GM12878 (cell line): ENCODE measurements around the gene TMEM236. TPM values are rescaled to one million over a fixed set of nuclear protein-coding genes. Genes with fewer than 3 reads are reported as not detected.

Experiments
- ATAC-seq: fragments of 200-7000 bp; cut with Tn5 transposase; 3 replicates; pipeline ENCODE4 v1.9.1; 2020; ENCODE audit warnings: mild to moderate bottlenecking, moderate library complexity
- BruUV-seq: library from RNA; stranded (reverse); fragments of 400-500 nt; replicated peaks from 2 replicates; lab custom pipeline; 2021; lab: Mats Ljungman, UMichigan
- CTCF ChIA-PET: fragments of 300-600 bp; sonication (Branson Sonifier 250); formaldehyde crosslinking; extraction: SDS; loops from one replicate; lab custom pipeline; 2021; ENCODE audit warnings: inconsistent platforms; lab: Yijun Ruan, JAX
- POLR2A ChIA-PET: fragments of 350-600 bp; formaldehyde crosslinking; extraction: SDS; loops from one replicate; lab custom pipeline; 2021; ENCODE audit warnings: inconsistent platforms; lab: Charles Lee
- RAD21 ChIA-PET: fragments of 300-600 bp; sonication (Branson Sonifier 250); formaldehyde crosslinking; loops from one replicate; lab custom pipeline; 2023; ENCODE audit warnings: antibody characterized with exemption; ENCODE audit not compliant: unreplicated experiment; lab: Charles Lee
- SMC1A ChIA-PET: fragments of 300-600 bp; sonication (Branson Sonifier 250); formaldehyde crosslinking; loops from one replicate; lab custom pipeline; 2023; ENCODE audit not compliant: unreplicated experiment, uncharacterized antibody; lab: Charles Lee
- DNase-seq: peaks from one replicate; pipeline ENCODE4 v3.0.0-alpha.2; 2011; ENCODE audit warnings: low read depth, low spot score
- FAIRE-seq: peaks from 3 replicates; lab custom pipeline; 2011; peaks lifted over from hg19 to GRCh38; lab: Jason Lieb, UNC
- H2AFZ ChIP-seq: 2 replicates; pipeline ENCODE4 v1.6.0; 2011; ENCODE audit warnings: low read depth, low read length, control low read depth; ENCODE audit not compliant: control insufficient read depth
- H3K27ac ChIP-seq: 2 replicates; pipeline ENCODE4 v1.5.1; 2011; ENCODE audit warnings: control low read depth; ENCODE audit not compliant: control insufficient read depth, insufficient read depth
- H3K27me3 ChIP-seq, 2 experiments: replicated peaks in 1 of 2; 2 replicates each; pipeline versions ENCODE4 v1.6.0 to v1.6.1; 2011; ENCODE audit warnings: low read length in 1 of 2; ENCODE audit not compliant: control insufficient read depth in 2 of 2, insufficient read depth in 2 of 2
- H3K36me3 ChIP-seq, 2 experiments: 2 replicates each; pipeline ENCODE4 v1.5.1; 2011; ENCODE audit warnings: low read length in 1 of 2; ENCODE audit not compliant: control insufficient read depth in 2 of 2, insufficient read depth in 2 of 2
- H3K4me1 ChIP-seq: 2 replicates; pipeline ENCODE4 v1.6.1; 2011; ENCODE audit warnings: mild to moderate bottlenecking, low read length, moderate library complexity, mixed read lengths; ENCODE audit not compliant: control insufficient read depth, insufficient read depth
- H3K4me2 ChIP-seq: 2 replicates; pipeline ENCODE4 v1.6.0; 2011; ENCODE audit warnings: control low read depth; ENCODE audit not compliant: control insufficient read depth, insufficient read depth
- H3K4me3 ChIP-seq: fragments of 200-600 bp; sonication (generic); 2 replicates; pipeline ENCODE4 v1.5.1; 2016
- H3K79me2 ChIP-seq: 2 replicates; pipeline ENCODE4 v1.6.0; 2011; ENCODE audit warnings: low read length; ENCODE audit not compliant: control insufficient read depth, insufficient read depth
- H3K9ac ChIP-seq: 2 replicates; pipeline ENCODE4 v1.8.0; 2011; ENCODE audit warnings: low read length, control low read depth, mixed read lengths; ENCODE audit not compliant: control insufficient read depth, insufficient read depth
- H3K9me3 ChIP-seq: replicated peaks from 3 replicates; pipeline ENCODE4 v1.5.1; 2011; ENCODE audit warnings: mild to moderate bottlenecking, low read length; ENCODE audit not compliant: control insufficient read depth, insufficient read depth
- H4K20me1 ChIP-seq: 2 replicates; pipeline ENCODE4 v1.6.0; 2011; ENCODE audit not compliant: control insufficient read depth, insufficient read depth
- CEBPB ChIP-seq, 2 experiments: fragments of 150-350 bp in 1 of 2; IDR thresholded peaks; 2 replicates each; pipeline ENCODE4 v1.6.1; 2012 to 2014; ENCODE audit warnings: low read depth in 2 of 2, low read length in 2 of 2, borderline replicate concordance in 1 of 2, inconsistent platforms in 1 of 2
- CHD2 ChIP-seq: IDR thresholded peaks from 2 replicates; pipeline ENCODE4 v1.6.1; 2011; ENCODE audit warnings: low read depth, low read length, improper control_type of control experiment, borderline replicate concordance
- IRF5 ChIP-seq: fragments of 450-650 bp; IDR thresholded peaks from 2 replicates; pipeline ENCODE4 v1.6.1; 2017; ENCODE audit warnings: borderline replicate concordance
- MXI1 ChIP-seq: fragments of 150-350 bp; IDR thresholded peaks from 2 replicates; pipeline ENCODE4 v1.6.1; 2011; ENCODE audit warnings: low read depth, mild to moderate bottlenecking, inconsistent platforms, low read length, improper control_type of control experiment
- MYB ChIP-seq: fragments of 150-350 bp; IDR thresholded peaks from 2 replicates; pipeline ENCODE4 v1.6.1; 2014; ENCODE audit warnings: mild to moderate bottlenecking, low read depth, low read length, borderline replicate concordance
- NRF1 ChIP-seq: conservative IDR thresholded peaks from 2 replicates; pipeline ENCODE4 v1.6.1; 2011; ENCODE audit warnings: mild to moderate bottlenecking, low read depth, low read length, improper control_type of control experiment
- PAX8 ChIP-seq: fragments of 450-650 bp; IDR thresholded peaks from 2 replicates; pipeline ENCODE4 v1.6.1; 2017; ENCODE audit warnings: mild to moderate bottlenecking, moderate library complexity
- PBX3 ChIP-seq: IDR thresholded peaks from 2 replicates; pipeline ENCODE4 v1.6.1; 2011; ENCODE audit warnings: mild to moderate bottlenecking, low read depth, low read length, moderate library complexity; ENCODE audit not compliant: insufficient replicate concordance
- PML ChIP-seq: IDR thresholded peaks from 2 replicates; pipeline ENCODE4 v1.6.1; 2012; ENCODE audit warnings: low read length, inconsistent platforms
- SP1 ChIP-seq: IDR thresholded peaks from one replicate; pipeline ENCODE4 v1.6.1; 2011; ENCODE audit warnings: low read depth, low read length
- SREBF2 ChIP-seq: IDR thresholded peaks from 2 replicates; pipeline ENCODE4 v1.6.1; 2012; ENCODE audit warnings: mild to moderate bottlenecking, low read length
- SUZ12 ChIP-seq: fragments of 200-600 bp; sonication (generic); IDR thresholded peaks from one replicate; pipeline ENCODE4 v1.6.1; 2018; ENCODE audit warnings: antibody characterized with exemption, mild to moderate bottlenecking; ENCODE audit not compliant: unreplicated experiment
- USF1 ChIP-seq: IDR thresholded peaks from 2 replicates; pipeline ENCODE4 v1.6.1; 2011; ENCODE audit warnings: borderline replicate concordance, low read depth, mild to moderate bottlenecking, moderate library complexity, mixed read lengths, low read length; ENCODE audit not compliant: insufficient read depth; ENCODE audit errors: extremely low read length
- USF2 ChIP-seq: IDR thresholded peaks from 2 replicates; pipeline ENCODE4 v1.6.1; 2011; ENCODE audit warnings: low read depth, low read length, improper control_type of control experiment, borderline replicate concordance
- ZBTB40 ChIP-seq: fragments of 450-650 bp; IDR thresholded peaks from 2 replicates; pipeline ENCODE4 v1.6.1; 2016; ENCODE audit warnings: mild to moderate bottlenecking, moderate library complexity, borderline replicate concordance
- ZNF207 ChIP-seq: fragments of 450-650 bp; IDR thresholded peaks from 2 replicates; pipeline ENCODE4 v1.6.1; 2014; ENCODE audit warnings: antibody characterized with exemption, mild to moderate bottlenecking, borderline replicate concordance
- WGBS: methylation state at CpG from one replicate; pipeline ENCODE4 v1.1.6; 2016; ENCODE audit warnings: low lambda C conversion rate; ENCODE audit not compliant: insufficient replicate concordance, insufficient coverage; ENCODE audit errors: missing lambda C conversion rate; 5-methylcytosine and 5-hydroxymethylcytosine counted together
- in situ Hi-C: fragments of 300-500 bp; cut with MboI; formaldehyde crosslinking; loops from 9 replicates; pipeline ENCODE4 v1.14.3; 2018; ENCODE audit warnings: mixed read lengths
- intact Hi-C: fragments of 100-400 bp; cut with micrococcal nuclease; formaldehyde crosslinking; loops from one replicate; pipeline ENCODE4 v1.14.2; 2022; ENCODE audit not compliant: unreplicated experiment
- polyA plus RNA-seq, 11 experiments: library from polyadenylated mRNA; depleted of rRNA in 4 of 11; unstranded in 6 of 11; stranded (reverse) in 5 of 11; fragments of >200 nt; fragmentation: Nextera tagmentation in 4 of 11; fragmentation: Illumina TruSeq in 1 of 11; extraction: Ambion mirVana in 4 of 11; extraction: Trizol in 1 of 11; gene quantifications; 1 replicate in 1 of 11; 2 replicates in 10 of 11; pipeline versions ENCODE4 v1.2.1 to v1.2.3, GENCODE V29; 2011 to 2016; ENCODE audit warnings: inconsistent platforms in 2 of 11, missing spikeins in 2 of 11, low read depth in 1 of 11
- total RNA-seq, 4 experiments: library from RNA; depleted of rRNA in 3 of 4; stranded (reverse); fragments of >200 nt in 3 of 4; fragmentation: Illumina TruSeq in 1 of 4; extraction: Trizol in 1 of 4; gene quantifications; 2 replicates each; pipeline versions ENCODE4 v1.2.1 to v1.2.3, GENCODE V29; 2013 to 2021

TMEM236 gene
- total and polyA plus RNA-seq, 10 of the 15 experiments (the other 5 are each of a cell fraction or from before 2014, with no cell fraction given), result 0.03 TPM; not detected in 9

- Histone ChIP-seq H3K79me2 (no peaks in the 10 kb centered on the region), H3K27ac (no peak overlapping the region), H3K9ac (no peak overlapping the region), H3K9me3 (no peaks in the 10 kb centered on the region), H4K20me1 (no peaks in the 10 kb centered on the region), H2AFZ (no peak overlapping the region), H3K4me3 (no peak overlapping the region), H3K36me3 (peaks cover 6 to 15% of the 10 kb centered on the region in 2 experiments), H3K27me3 (no peaks in the 10 kb centered on the region), H3K4me2 (no peak overlapping the region), H3K4me1 (no peaks in the 10 kb centered on the region)
- CTCF ChIA-PET, result no interaction called here
- ATAC-seq, result no peak
- POLR2A ChIA-PET, result no interaction called here
- SMC1A ChIA-PET, result no interaction called here
- DNase-seq, result no peak
- RAD21 ChIA-PET, result interaction anchor here (1.8 kb wide), 1 partner anchor 66 kb away, joined by 5 read pairs; the partner anchor contains the start of gene STAM
- in situ Hi-C loops, result no loop called here
- intact Hi-C loops, result no loop called here
- no peak for FAIRE-seq
- WGBS, result 96% methylated on average over 4 of the region's 4 CpGs
- BruUV-seq, result no TSS peak
- TF ChIP-seq ZNF207, result no peak
- TF ChIP-seq SP1, result no peak
- TF ChIP-seq SUZ12, result no peak
- TF ChIP-seq NRF1, result no peak
- no peak for TF ChIP-seq USF2
- no peak for TF ChIP-seq USF1
- no peak for TF ChIP-seq MXI1
- no peak for TF ChIP-seq ZBTB40
- no peak for TF ChIP-seq PAX8
- no peak for TF ChIP-seq SREBF2
- TF ChIP-seq CHD2, result no peak
- TF ChIP-seq PBX3, result no peak
- no peak for TF ChIP-seq IRF5
- TF ChIP-seq PML, result no peak
- no peak for TF ChIP-seq MYB
- no peak for TF ChIP-seq CEBPB (IDR thresholded peaks at IDR 0.05; ENCODE audit: borderline replicate concordance in 1 of 2, low read depth in 2 of 2, low read length in 2 of 2)
Measured at GRCh38 chr10:17710181-17710580, 41.8 kb upstream of the TMEM236 start.
